ENCODE data around the gene ZNF883. TPM values are rescaled to one million over a fixed set of nuclear protein-coding genes. Genes with fewer than 3 reads are reported as not detected.

ZNF883 gene
- total and polyA plus RNA-seq, 9 of the 15 experiments (the other 6 are each of a cell fraction or from before 2014, with no cell fraction given): 1.00 to 5.7 (median 3.7) TPM

GRCh38 chr9:113056191-113057106 lies 44.5 kb upstream of the ZNF883 start, which contains the start of gene ZFP37 (continued):
- TF ChIP-seq, protein P1, sequence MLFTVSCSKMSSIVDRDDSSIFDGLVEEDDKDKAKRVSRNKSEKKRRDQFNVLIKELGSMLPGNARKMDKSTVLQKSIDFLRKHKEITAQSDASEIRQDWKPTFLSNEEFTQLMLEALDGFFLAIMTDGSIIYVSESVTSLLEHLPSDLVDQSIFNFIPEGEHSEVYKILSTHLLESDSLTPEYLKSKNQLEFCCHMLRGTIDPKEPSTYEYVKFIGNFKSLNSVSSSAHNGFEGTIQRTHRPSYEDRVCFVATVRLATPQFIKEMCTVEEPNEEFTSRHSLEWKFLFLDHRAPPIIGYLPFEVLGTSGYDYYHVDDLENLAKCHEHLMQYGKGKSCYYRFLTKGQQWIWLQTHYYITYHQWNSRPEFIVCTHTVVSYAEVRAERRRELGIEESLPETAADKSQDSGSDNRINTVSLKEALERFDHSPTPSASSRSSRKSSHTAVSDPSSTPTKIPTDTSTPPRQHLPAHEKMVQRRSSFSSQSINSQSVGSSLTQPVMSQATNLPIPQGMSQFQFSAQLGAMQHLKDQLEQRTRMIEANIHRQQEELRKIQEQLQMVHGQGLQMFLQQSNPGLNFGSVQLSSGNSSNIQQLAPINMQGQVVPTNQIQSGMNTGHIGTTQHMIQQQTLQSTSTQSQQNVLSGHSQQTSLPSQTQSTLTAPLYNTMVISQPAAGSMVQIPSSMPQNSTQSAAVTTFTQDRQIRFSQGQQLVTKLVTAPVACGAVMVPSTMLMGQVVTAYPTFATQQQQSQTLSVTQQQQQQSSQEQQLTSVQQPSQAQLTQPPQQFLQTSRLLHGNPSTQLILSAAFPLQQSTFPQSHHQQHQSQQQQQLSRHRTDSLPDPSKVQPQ (CRISPR knock-in tag; IDR thresholded peaks at IDR 0.05; ENCODE audit: borderline replicate concordance): no peak
- TF ChIP-seq BACH1 (tag; IDR thresholded peaks at IDR 0.05) (peak; percentile 56; the same call in 1 of the 2 replicates), PRPF4 (IDR thresholded peaks at IDR 0.05; ENCODE audit: insufficient read depth, low read depth, low read length, poor library complexity, severe bottlenecking) (no peak), ZC3H4 (CRISPR knock-in tag; IDR thresholded peaks at IDR 0.05; ENCODE audit: borderline replicate concordance) (no peak), YBX1 (IDR thresholded peaks at IDR 0.05) (no peak), RCOR1 (IDR thresholded peaks at IDR 0.05; ENCODE audit: borderline replicate concordance in 1 of 2, low read depth in 2 of 2, low read length in 2 of 2) (peak in 1 of 2 experiments; percentile 56; a peak in 1 of 4 replicates), POU5F1 (IDR thresholded peaks at IDR 0.05; ENCODE audit: borderline replicate concordance, low read depth, low read length, partially characterized antibody) (no peak), SAFB2 (IDR thresholded peaks at IDR 0.05; ENCODE audit: borderline replicate concordance, low read depth, low read length, severe bottlenecking) (no peak), C11orf30 (IDR thresholded peaks at IDR 0.05; ENCODE audit: low read depth) (no peak), HLTF (IDR thresholded peaks at IDR 0.05) (no peak), ZNF699 (CRISPR knock-in tag; IDR thresholded peaks at IDR 0.05; ENCODE audit: insufficient replicate concordance) (no peak), CSDE1 (IDR thresholded peaks at IDR 0.05) (peak in 1 of 2 experiments; percentile 95; a peak in 2 of 4 replicates), TRIM24 (IDR thresholded peaks at IDR 0.05) (no peak), ZNF143 (CRISPR knock-in tag; IDR thresholded peaks at IDR 0.05) (peak; percentile 66; the same call in 1 of the 2 replicates), SMARCB1 (IDR thresholded peaks at IDR 0.05; ENCODE audit: insufficient read length, low read depth) (no peak), CHD2 (IDR thresholded peaks at IDR 0.05; ENCODE audit: low read depth, low read length) (no peak)
- TF ChIP-seq, protein P2, sequence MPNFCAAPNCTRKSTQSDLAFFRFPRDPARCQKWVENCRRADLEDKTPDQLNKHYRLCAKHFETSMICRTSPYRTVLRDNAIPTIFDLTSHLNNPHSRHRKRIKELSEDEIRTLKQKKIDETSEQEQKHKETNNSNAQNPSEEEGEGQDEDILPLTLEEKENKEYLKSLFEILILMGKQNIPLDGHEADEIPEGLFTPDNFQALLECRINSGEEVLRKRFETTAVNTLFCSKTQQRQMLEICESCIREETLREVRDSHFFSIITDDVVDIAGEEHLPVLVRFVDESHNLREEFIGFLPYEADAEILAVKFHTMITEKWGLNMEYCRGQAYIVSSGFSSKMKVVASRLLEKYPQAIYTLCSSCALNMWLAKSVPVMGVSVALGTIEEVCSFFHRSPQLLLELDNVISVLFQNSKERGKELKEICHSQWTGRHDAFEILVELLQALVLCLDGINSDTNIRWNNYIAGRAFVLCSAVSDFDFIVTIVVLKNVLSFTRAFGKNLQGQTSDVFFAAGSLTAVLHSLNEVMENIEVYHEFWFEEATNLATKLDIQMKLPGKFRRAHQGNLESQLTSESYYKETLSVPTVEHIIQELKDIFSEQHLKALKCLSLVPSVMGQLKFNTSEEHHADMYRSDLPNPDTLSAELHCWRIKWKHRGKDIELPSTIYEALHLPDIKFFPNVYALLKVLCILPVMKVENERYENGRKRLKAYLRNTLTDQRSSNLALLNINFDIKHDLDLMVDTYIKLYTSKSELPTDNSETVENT (CRISPR knock-in tag; IDR thresholded peaks at IDR 0.05): no peak
- TF ChIP-seq, protein P3, sequence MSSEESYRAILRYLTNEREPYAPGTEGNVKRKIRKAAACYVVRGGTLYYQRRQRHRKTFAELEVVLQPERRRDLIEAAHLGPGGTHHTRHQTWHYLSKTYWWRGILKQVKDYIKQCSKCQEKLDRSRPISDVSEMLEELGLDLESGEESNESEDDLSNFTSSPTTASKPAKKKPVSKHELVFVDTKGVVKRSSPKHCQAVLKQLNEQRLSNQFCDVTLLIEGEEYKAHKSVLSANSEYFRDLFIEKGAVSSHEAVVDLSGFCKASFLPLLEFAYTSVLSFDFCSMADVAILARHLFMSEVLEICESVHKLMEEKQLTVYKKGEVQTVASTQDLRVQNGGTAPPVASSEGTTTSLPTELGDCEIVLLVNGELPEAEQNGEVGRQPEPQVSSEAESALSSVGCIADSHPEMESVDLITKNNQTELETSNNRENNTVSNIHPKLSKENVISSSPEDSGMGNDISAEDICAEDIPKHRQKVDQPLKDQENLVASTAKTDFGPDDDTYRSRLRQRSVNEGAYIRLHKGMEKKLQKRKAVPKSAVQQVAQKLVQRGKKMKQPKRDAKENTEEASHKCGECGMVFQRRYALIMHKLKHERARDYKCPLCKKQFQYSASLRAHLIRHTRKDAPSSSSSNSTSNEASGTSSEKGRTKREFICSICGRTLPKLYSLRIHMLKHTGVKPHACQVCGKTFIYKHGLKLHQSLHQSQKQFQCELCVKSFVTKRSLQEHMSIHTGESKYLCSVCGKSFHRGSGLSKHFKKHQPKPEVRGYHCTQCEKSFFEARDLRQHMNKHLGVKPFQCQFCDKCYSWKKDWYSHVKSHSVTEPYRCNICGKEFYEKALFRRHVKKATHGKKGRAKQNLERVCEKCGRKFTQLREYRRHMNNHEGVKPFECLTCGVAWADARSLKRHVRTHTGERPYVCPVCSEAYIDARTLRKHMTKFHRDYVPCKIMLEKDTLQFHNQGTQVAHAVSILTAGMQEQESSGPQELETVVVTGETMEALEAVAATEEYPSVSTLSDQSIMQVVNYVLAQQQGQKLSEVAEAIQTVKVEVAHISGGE (CRISPR knock-in tag; IDR thresholded peaks at IDR 0.05): peak in 1 of 3 experiments; percentile 85; a peak in 2 of 6 replicates

Data from K562 (cell line).